Neutrophil (primary cell): Measurements from ENCODE around the gene PGLYRP4.

ENCODE experiments used
- H3K27ac ChIP-seq: fragments of 200-600 bp; sonication (generic); 2 replicates; pipeline ENCODE4 v1.5.1; 2016; ENCODE audit warnings: mild to moderate bottlenecking, moderate library complexity
- H3K27me3 ChIP-seq: fragments of 200-600 bp; sonication (generic); 2 replicates; pipeline ENCODE4 v1.6.0; 2016; ENCODE audit warnings: mild to moderate bottlenecking
- H3K36me3 ChIP-seq: fragments of 200-600 bp; sonication (generic); 2 replicates; pipeline ENCODE4 v1.5.1; 2017
- H3K4me1 ChIP-seq, 2 experiments: fragments of 200-600 bp in 1 of 2; sonication (generic) in 1 of 2; 1 replicate in 1 of 2; 2 replicates in 1 of 2; pipeline versions ENCODE4 v1.5.1 to v1.6.1; 2013 to 2016; ENCODE audit warnings: low read depth in 1 of 2, low read length in 1 of 2, mild to moderate bottlenecking in 1 of 2, moderate library complexity in 1 of 2; ENCODE audit not compliant: control insufficient read depth in 1 of 2, insufficient read depth in 1 of 2
- H3K4me3 ChIP-seq, 2 experiments: fragments of 200-600 bp in 1 of 2; sonication (generic) in 1 of 2; 1 replicate in 1 of 2; 2 replicates in 1 of 2; pipeline ENCODE4 v1.5.1; 2013 to 2016; ENCODE audit warnings: low read depth in 1 of 2, low read length in 1 of 2, mild to moderate bottlenecking in 1 of 2, moderate library complexity in 1 of 2
- H3K9me3 ChIP-seq: fragments of 200-600 bp; sonication (generic); 2 replicates; pipeline ENCODE4 v1.5.1; 2016
- TF ChIP-seq, protein P1 (sequence below): fragments of 200-600 bp; sonication (generic); IDR thresholded peaks from 2 replicates; pipeline ENCODE4 v1.5.1; 2016; ENCODE audit warnings: antibody characterized with exemption

The PGLYRP4 gene

DNA sequence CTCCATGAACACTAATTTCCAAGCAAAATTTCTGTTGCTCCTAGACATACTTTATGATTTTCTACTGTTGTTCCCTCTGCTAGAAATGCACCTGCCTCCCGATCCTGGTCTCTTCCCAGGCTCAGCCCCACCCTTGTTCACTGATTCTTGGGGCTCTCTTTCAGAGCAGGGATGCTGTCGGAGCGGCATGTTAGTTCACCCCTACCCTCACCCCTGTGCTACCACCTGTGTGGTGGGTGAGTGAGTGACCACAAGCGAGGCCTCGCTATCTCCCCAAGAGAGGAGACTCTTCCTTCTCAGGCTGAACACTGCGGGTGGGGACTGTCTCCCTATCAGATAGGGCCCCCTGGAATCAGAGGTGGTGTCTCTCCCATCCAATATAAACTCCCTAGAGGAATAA, 47.1 kb upstream of the PGLYRP4 start:
- peaks cover 98 to 100% of the 10 kb centered on the region in 2 experiments for H3K4me1 ChIP-seq
- no peaks in the 10 kb centered on the region for H3K36me3 ChIP-seq
- TF ChIP-seq, protein P1, sequence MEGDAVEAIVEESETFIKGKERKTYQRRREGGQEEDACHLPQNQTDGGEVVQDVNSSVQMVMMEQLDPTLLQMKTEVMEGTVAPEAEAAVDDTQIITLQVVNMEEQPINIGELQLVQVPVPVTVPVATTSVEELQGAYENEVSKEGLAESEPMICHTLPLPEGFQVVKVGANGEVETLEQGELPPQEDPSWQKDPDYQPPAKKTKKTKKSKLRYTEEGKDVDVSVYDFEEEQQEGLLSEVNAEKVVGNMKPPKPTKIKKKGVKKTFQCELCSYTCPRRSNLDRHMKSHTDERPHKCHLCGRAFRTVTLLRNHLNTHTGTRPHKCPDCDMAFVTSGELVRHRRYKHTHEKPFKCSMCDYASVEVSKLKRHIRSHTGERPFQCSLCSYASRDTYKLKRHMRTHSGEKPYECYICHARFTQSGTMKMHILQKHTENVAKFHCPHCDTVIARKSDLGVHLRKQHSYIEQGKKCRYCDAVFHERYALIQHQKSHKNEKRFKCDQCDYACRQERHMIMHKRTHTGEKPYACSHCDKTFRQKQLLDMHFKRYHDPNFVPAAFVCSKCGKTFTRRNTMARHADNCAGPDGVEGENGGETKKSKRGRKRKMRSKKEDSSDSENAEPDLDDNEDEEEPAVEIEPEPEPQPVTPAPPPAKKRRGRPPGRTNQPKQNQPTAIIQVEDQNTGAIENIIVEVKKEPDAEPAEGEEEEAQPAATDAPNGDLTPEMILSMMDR: no peak
- peak overlapping the region; percentile 100 for H3K27ac ChIP-seq
- peak overlapping the region in 1 of 2 experiments; percentile 96 for H3K4me3 ChIP-seq
- H3K27me3 ChIP-seq: no peaks in the 10 kb centered on the region
- no peaks in the 10 kb centered on the region for H3K9me3 ChIP-seq

DNA sequence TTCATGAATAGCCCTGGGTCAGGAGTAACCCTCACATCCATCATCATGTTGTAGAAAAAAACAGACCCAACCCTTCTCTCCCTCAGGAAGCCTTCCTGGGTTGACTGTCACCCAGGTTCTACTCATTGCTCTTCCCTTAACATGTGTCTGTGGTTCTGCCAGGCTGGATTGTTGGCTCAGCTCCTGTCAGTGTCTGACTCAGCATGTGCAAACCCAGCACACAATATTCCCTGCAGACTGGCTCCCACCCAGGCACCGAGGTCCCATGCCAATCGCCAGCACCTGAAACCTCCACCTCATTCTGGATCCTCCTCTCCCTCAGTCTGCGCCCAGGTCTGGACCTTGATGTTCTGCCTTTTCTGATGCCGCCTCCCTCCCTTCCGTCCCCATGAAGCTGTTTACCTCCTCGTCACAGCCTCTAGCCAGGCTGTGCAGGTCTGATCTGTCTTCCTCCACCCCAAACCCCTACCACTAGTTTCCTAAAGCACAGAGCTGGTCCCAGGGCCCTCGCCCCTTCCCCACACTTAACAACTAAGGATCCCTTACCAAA, 46.6 kb upstream of the PGLYRP4 start:
- Histone ChIP-seq H3K27me3 (no peaks in the 10 kb centered on the region), H3K9me3 (no peaks in the 10 kb centered on the region), H3K36me3 (peaks cover 5% of the 10 kb centered on the region), H3K27ac (peak overlapping the region; percentile 100), H3K4me3 (peak overlapping the region; percentile 89 to 96), H3K4me1 (peaks cover 92 to 99% of the 10 kb centered on the region in 2 experiments)
- TF ChIP-seq, protein P1: no peak

DNA sequence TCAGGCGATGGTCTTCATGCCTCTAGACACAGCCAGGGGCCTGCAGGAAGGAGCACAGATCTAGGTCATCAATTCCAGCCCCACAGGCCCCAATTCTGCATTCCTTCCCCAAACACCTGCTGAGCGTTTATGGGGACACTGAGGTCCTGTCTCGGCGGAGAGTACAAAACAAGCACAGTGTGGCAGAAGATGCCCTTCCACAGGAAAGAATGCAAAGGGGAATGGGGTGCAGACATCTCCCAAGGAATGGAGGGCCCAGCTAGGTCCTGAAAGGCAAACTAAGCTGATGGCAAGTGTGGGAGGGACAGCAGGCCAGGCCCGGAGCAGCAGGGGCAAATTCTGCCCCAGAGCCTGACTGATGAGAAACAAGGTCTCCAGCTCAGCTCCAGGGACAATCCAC, 45.8 kb upstream of the PGLYRP4 start:
- peak overlapping the region; percentile 89 to 96 for H3K4me3 ChIP-seq

DNA sequence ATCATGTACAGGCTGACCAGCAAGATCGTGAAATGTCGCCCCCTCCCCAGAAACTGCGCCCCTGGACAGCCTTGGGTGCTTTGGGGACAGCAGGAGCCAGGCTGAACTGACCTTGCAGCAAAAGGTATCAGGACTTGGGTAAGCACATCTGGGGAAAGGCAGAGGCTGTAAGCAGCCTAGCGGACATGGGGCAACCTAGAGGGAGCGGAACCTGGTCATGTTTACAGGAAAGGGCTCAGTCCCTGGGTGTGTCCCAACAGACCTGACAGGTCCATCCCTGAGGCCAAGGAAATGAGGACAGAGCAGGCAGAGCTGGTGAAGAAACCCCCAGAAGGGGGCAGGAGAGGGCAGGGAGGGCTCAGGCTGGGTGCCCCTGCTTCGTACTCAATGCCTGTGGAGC, 45.3 kb upstream of the PGLYRP4 start:
- Histone ChIP-seq H3K4me3 (peak overlapping the region; percentile 89 to 96), H3K27ac (peak overlapping the region; percentile 100), H3K9me3 (no peaks in the 10 kb centered on the region), H3K27me3 (no peaks in the 10 kb centered on the region), H3K4me1 (peaks cover 89 to 98% of the 10 kb centered on the region in 2 experiments), H3K36me3 (peaks cover 17% of the 10 kb centered on the region)
- TF ChIP-seq, protein P1: peak; percentile 86

More for the DNA sequence above, 45.8 kb upstream of the PGLYRP4 start:
- H3K9me3 ChIP-seq: no peaks in the 10 kb centered on the region
- peaks cover 89 to 98% of the 10 kb centered on the region in 2 experiments for H3K4me1 ChIP-seq
- H3K27ac ChIP-seq: peak overlapping the region; percentile 100
- TF ChIP-seq, protein P1: no peak
- H3K36me3 ChIP-seq: peaks cover 14% of the 10 kb centered on the region
- no peaks in the 10 kb centered on the region for H3K27me3 ChIP-seq

DNA sequence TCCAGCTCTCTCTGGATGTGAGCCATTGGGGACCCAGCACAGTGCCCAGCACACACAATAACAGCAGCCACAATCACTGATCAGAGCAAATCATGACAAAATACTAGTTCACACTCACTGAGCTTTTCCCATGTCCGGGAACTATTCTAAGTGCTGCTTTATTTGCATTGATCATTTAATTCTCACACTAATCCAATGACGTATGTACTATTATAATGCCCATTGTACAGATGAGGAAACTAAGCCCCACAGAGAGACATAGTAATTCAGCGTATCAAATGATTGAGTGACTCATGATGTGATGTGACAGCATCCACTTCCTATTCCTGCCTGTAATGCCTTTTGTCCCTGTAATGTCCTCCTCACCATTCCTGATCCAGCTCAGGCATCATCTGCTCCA, 44.2 kb upstream of the PGLYRP4 start:
- H3K27me3 ChIP-seq: no peaks in the 10 kb centered on the region
- H3K4me1 ChIP-seq: peaks cover 89 to 98% of the 10 kb centered on the region in 2 experiments
- peak overlapping the region; percentile 89 to 96 for H3K4me3 ChIP-seq
- H3K9me3 ChIP-seq: no peaks in the 10 kb centered on the region
- peak overlapping the region; percentile 100 for H3K27ac ChIP-seq
- TF ChIP-seq, protein P1: no peak
- peaks cover 17% of the 10 kb centered on the region for H3K36me3 ChIP-seq
